ENCODE measurements around the gene NDUFV2.
"Not testable (repeated sequence)": the region's sequence is repeated elsewhere in the genome, so short reads cannot be mapped to it uniquely, and the experiment has no call there.

The NDUFV2 gene

DNA sequence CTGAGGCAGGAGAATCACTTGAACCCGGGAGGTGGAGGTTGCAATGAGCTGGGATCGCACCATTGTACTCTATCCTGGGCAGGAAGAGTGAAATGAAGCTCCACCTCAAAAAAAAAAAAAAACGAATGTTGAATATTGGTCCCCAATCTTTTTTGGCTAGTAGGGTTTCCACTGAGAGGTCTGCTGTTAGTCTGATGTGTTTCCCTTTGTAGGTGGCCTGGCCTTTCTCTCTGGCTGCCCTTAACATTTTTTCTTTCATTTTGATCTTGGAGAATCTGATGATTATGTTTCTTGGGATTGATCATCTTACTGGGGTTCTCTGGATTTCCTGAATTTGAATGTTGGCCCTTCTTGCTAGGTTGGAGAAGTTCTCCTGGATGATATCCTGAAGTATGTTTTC lies 69.4 kb downstream of the NDUFV2 start:
- H3K27me3 ChIP-seq (ENCODE audit: control insufficient read depth, insufficient read depth, low read length); H3K9me3 ChIP-seq (ENCODE audit: control insufficient read depth, insufficient read depth, low read length); DNase-seq (ENCODE audit: low read depth, low spot score); H3K4me1 ChIP-seq (ENCODE audit: control insufficient read depth, insufficient read depth, low read length); H3K4me3 ChIP-seq (ENCODE audit: low read length); H3K27ac ChIP-seq (ENCODE audit: low read length); H3K36me3 ChIP-seq (ENCODE audit: control insufficient read depth, insufficient read depth, low read length): not testable (repeated sequence)
- no CpG with 5 or more reads among the region's 3 CpGs for WGBS (ENCODE audit: insufficient coverage, insufficient read length)

GRCh38 chr18:9172506-9173127 lies 70.1 kb downstream of the NDUFV2 start:
- Histone ChIP-seq H3K9me3 (ENCODE audit: control insufficient read depth, insufficient read depth, low read length) (no peaks in the 10 kb centered on the region), H3K4me1 (ENCODE audit: control insufficient read depth, insufficient read depth, low read length) (no peaks in the 10 kb centered on the region), H3K36me3 (ENCODE audit: control insufficient read depth, insufficient read depth, low read length) (no peaks in the 10 kb centered on the region; the same call in 1 of the 2 replicates), H3K4me3 (ENCODE audit: low read length) (no peak overlapping the region), H3K27ac (ENCODE audit: low read length) (no peak overlapping the region), H3K27me3 (ENCODE audit: control insufficient read depth, insufficient read depth, low read length) (no peaks in the 10 kb centered on the region)
- WGBS (ENCODE audit: insufficient coverage, insufficient read length), result no CpG with 5 or more reads among the region's 4 CpGs
- no peak for DNase-seq (ENCODE audit: low read depth, low spot score)

GRCh38 chr18:9173770-9174233 lies 71.3 kb downstream of the NDUFV2 start:
- WGBS (ENCODE audit: insufficient coverage, insufficient read length), result no CpG with 5 or more reads among the region's 6 CpGs
- no peak overlapping the region for H3K4me3 ChIP-seq (ENCODE audit: low read length)

DNA sequence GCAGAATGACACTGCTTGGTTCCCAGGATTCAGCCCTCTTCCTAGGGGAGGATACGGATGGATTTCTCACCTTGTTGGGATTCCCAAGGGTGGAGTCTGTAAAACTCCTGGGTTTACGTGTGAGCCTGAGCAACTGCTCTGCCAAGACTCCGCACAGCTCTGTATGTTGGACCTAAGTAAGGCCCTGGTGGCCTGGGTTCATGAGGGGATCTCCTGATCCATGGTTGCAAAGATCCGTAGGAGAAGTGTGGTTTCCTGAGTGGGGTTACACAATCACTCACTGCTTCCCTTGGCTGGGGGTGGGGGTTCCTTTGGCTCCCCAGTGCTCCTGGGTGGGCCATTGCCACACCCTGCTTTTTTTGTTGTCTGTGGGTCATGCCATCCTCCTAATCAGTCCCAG lies 71.8 kb downstream of the NDUFV2 start:
- H3K27ac ChIP-seq (ENCODE audit: low read length), result no peak overlapping the region
- no peaks in the 10 kb centered on the region; the same call in 1 of the 2 replicates for H3K36me3 ChIP-seq (ENCODE audit: control insufficient read depth, insufficient read depth, low read length)
- H3K27me3 ChIP-seq (ENCODE audit: control insufficient read depth, insufficient read depth, low read length), result no peaks in the 10 kb centered on the region
- H3K4me3 ChIP-seq (ENCODE audit: low read length), result no peak overlapping the region
- no peaks in the 10 kb centered on the region for H3K9me3 ChIP-seq (ENCODE audit: control insufficient read depth, insufficient read depth, low read length)
- no CpG with 5 or more reads among the region's 4 CpGs for WGBS (ENCODE audit: insufficient coverage, insufficient read length)
- no peak for DNase-seq (ENCODE audit: low read depth, low spot score)
- H3K4me1 ChIP-seq (ENCODE audit: control insufficient read depth, insufficient read depth, low read length), result no peaks in the 10 kb centered on the region

More at GRCh38 chr18:9173770-9174233, 71.3 kb downstream of the NDUFV2 start:
- DNase-seq (ENCODE audit: low read depth, low spot score), result no peak
- no peak overlapping the region for H3K27ac ChIP-seq (ENCODE audit: low read length)
- H3K9me3 ChIP-seq (ENCODE audit: control insufficient read depth, insufficient read depth, low read length), result no peaks in the 10 kb centered on the region
- no peaks in the 10 kb centered on the region; the same call in 1 of the 2 replicates for H3K36me3 ChIP-seq (ENCODE audit: control insufficient read depth, insufficient read depth, low read length)
- H3K27me3 ChIP-seq (ENCODE audit: control insufficient read depth, insufficient read depth, low read length), result no peaks in the 10 kb centered on the region
- no peaks in the 10 kb centered on the region for H3K4me1 ChIP-seq (ENCODE audit: control insufficient read depth, insufficient read depth, low read length)

DNA sequence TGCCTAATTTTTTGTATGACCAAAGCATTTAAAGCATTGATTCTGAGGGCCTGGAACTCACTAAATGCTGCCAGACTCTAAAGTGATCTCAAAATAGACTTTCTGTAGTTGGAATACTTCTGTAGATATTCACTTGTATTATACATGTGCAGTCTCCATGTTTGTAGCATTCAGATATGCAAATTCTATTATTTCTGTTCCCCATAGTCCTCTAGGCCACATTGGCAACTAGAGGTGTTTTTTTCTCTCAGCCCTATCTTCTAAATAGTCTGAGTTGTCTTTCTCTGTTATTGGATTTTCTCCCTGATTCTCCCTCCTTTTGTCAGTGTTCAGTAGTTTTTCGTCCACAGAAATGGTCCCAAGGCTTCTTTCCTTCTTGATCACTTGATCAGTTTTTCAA lies 72.6 kb downstream of the NDUFV2 start:
- H3K9me3 ChIP-seq (ENCODE audit: control insufficient read depth, insufficient read depth, low read length), result no peaks in the 10 kb centered on the region
- H3K4me1 ChIP-seq (ENCODE audit: control insufficient read depth, insufficient read depth, low read length), result no peaks in the 10 kb centered on the region
- WGBS (ENCODE audit: insufficient coverage, insufficient read length), result no CpG with 5 or more reads among the region's 1 CpG
- H3K4me3 ChIP-seq (ENCODE audit: low read length), result no peak overlapping the region
- no peaks in the 10 kb centered on the region; the same call in 1 of the 2 replicates for H3K36me3 ChIP-seq (ENCODE audit: control insufficient read depth, insufficient read depth, low read length)
- H3K27me3 ChIP-seq (ENCODE audit: control insufficient read depth, insufficient read depth, low read length), result no peaks in the 10 kb centered on the region
- H3K27ac ChIP-seq (ENCODE audit: low read length), result no peak overlapping the region
- no peak for DNase-seq (ENCODE audit: low read depth, low spot score)

- Histone ChIP-seq H3K9me3 (ENCODE audit: control insufficient read depth, insufficient read depth, low read length) (no peaks in the 10 kb centered on the region), H3K27me3 (ENCODE audit: control insufficient read depth, insufficient read depth, low read length) (no peaks in the 10 kb centered on the region), H3K27ac (ENCODE audit: low read length) (no peak overlapping the region), H3K4me3 (ENCODE audit: low read length) (no peak overlapping the region), H3K4me1 (ENCODE audit: control insufficient read depth, insufficient read depth, low read length) (no peaks in the 10 kb centered on the region), H3K36me3 (ENCODE audit: control insufficient read depth, insufficient read depth, low read length) (no peaks in the 10 kb centered on the region; the same call in 1 of the 2 replicates)
- WGBS (ENCODE audit: insufficient coverage, insufficient read length), result no CpG with 5 or more reads among the region's 6 CpGs
- DNase-seq (ENCODE audit: low read depth, low spot score), result no peak
Observed at GRCh38 chr18:9177031-9177430, 74.5 kb downstream of the NDUFV2 start.

- 100% methylated on average over 1 of the region's 4 CpGs for WGBS (ENCODE audit: insufficient coverage, insufficient read length)
- no peaks in the 10 kb centered on the region for H3K4me1 ChIP-seq (ENCODE audit: control insufficient read depth, insufficient read depth, low read length)
- no peak for DNase-seq (ENCODE audit: low read depth, low spot score)
- H3K27me3 ChIP-seq (ENCODE audit: control insufficient read depth, insufficient read depth, low read length), result no peaks in the 10 kb centered on the region
- H3K27ac ChIP-seq (ENCODE audit: low read length), result no peak overlapping the region
- H3K36me3 ChIP-seq (ENCODE audit: control insufficient read depth, insufficient read depth, low read length), result no peaks in the 10 kb centered on the region; the same call in 1 of the 2 replicates
- H3K4me3 ChIP-seq (ENCODE audit: low read length), result no peak overlapping the region
- no peaks in the 10 kb centered on the region for H3K9me3 ChIP-seq (ENCODE audit: control insufficient read depth, insufficient read depth, low read length)
Observed at GRCh38 chr18:9177466-9177865, 75.0 kb downstream of the NDUFV2 start.

GRCh38 chr18:9178557-9178956 lies 76.1 kb downstream of the NDUFV2 start:
- H3K36me3 ChIP-seq (ENCODE audit: control insufficient read depth, insufficient read depth, low read length), result no peaks in the 10 kb centered on the region; the same call in 1 of the 2 replicates
- H3K9me3 ChIP-seq (ENCODE audit: control insufficient read depth, insufficient read depth, low read length), result no peaks in the 10 kb centered on the region
- H3K4me1 ChIP-seq (ENCODE audit: control insufficient read depth, insufficient read depth, low read length), result no peaks in the 10 kb centered on the region
- no peak overlapping the region for H3K4me3 ChIP-seq (ENCODE audit: low read length)
- no peak overlapping the region for H3K27ac ChIP-seq (ENCODE audit: low read length)
- no peak for DNase-seq (ENCODE audit: low read depth, low spot score)
- no CpG with 5 or more reads among the region's 1 CpG for WGBS (ENCODE audit: insufficient coverage, insufficient read length)
- H3K27me3 ChIP-seq (ENCODE audit: control insufficient read depth, insufficient read depth, low read length), result no peaks in the 10 kb centered on the region

GRCh38 chr18:9181275-9181674 lies 78.8 kb downstream of the NDUFV2 start:
- no peak overlapping the region for H3K27ac ChIP-seq (ENCODE audit: low read length)
- no peak for DNase-seq (ENCODE audit: low read depth, low spot score)
- no peaks in the 10 kb centered on the region; the same call in 1 of the 2 replicates for H3K36me3 ChIP-seq (ENCODE audit: control insufficient read depth, insufficient read depth, low read length)
- H3K9me3 ChIP-seq (ENCODE audit: control insufficient read depth, insufficient read depth, low read length), result no peaks in the 10 kb centered on the region
- no CpG with 5 or more reads among the region's 3 CpGs for WGBS (ENCODE audit: insufficient coverage, insufficient read length)
- H3K27me3 ChIP-seq (ENCODE audit: control insufficient read depth, insufficient read depth, low read length), result no peaks in the 10 kb centered on the region
- H3K4me3 ChIP-seq (ENCODE audit: low read length), result no peak overlapping the region
- H3K4me1 ChIP-seq (ENCODE audit: control insufficient read depth, insufficient read depth, low read length), result no peaks in the 10 kb centered on the region

GRCh38 chr18:9182852-9183399 lies 80.4 kb downstream of the NDUFV2 start:
- Histone ChIP-seq H3K4me3 (ENCODE audit: low read length) (no peak overlapping the region), H3K9me3 (ENCODE audit: control insufficient read depth, insufficient read depth, low read length) (no peaks in the 10 kb centered on the region), H3K27me3 (ENCODE audit: control insufficient read depth, insufficient read depth, low read length) (no peaks in the 10 kb centered on the region), H3K4me1 (ENCODE audit: control insufficient read depth, insufficient read depth, low read length) (no peaks in the 10 kb centered on the region), H3K36me3 (ENCODE audit: control insufficient read depth, insufficient read depth, low read length) (no peaks in the 10 kb centered on the region), H3K27ac (ENCODE audit: low read length) (no peak overlapping the region)
- WGBS (ENCODE audit: insufficient coverage, insufficient read length), result no CpG with 5 or more reads among the region's 5 CpGs
- DNase-seq (ENCODE audit: low read depth, low spot score), result no peak

All from iPS DF 6.9 (cell line).